Esophagus muscularis mucosa (tissue), 4 donors: ENCODE measurements around the gene C2CD3.

Experiments used
- EP300 ChIP-seq: sonication (generic); formaldehyde crosslinking; IDR thresholded peaks from one replicate; pipeline ENCODE4 v1.6.1; 2017; ENCODE audit warnings: antibody characterized with exemption
- POLR2A ChIP-seq: fragments of 450-650 bp; IDR thresholded peaks from one replicate; pipeline ENCODE4 v1.6.1; 2017; ENCODE audit warnings: antibody characterized with exemption, moderate library complexity, mild to moderate bottlenecking, low read depth
- TF ChIP-seq, protein P1 (sequence below), 3 experiments: fragments of 200-600 bp in 2 of 3; fragments of 450-650 bp in 1 of 3; sonication (generic) in 2 of 3; IDR thresholded peaks; one replicate each; pipeline ENCODE4 v1.5.1; 2017 to 2019; ENCODE audit warnings: antibody characterized with exemption in 3 of 3, mild to moderate bottlenecking in 2 of 3, moderate library complexity in 1 of 3

- TF ChIP-seq, protein P1, sequence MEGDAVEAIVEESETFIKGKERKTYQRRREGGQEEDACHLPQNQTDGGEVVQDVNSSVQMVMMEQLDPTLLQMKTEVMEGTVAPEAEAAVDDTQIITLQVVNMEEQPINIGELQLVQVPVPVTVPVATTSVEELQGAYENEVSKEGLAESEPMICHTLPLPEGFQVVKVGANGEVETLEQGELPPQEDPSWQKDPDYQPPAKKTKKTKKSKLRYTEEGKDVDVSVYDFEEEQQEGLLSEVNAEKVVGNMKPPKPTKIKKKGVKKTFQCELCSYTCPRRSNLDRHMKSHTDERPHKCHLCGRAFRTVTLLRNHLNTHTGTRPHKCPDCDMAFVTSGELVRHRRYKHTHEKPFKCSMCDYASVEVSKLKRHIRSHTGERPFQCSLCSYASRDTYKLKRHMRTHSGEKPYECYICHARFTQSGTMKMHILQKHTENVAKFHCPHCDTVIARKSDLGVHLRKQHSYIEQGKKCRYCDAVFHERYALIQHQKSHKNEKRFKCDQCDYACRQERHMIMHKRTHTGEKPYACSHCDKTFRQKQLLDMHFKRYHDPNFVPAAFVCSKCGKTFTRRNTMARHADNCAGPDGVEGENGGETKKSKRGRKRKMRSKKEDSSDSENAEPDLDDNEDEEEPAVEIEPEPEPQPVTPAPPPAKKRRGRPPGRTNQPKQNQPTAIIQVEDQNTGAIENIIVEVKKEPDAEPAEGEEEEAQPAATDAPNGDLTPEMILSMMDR (IDR thresholded peaks at IDR 0.05) = no peak
- no peak for TF ChIP-seq POLR2A
- no peak for TF ChIP-seq EP300
Observed at GRCh38 chr11:74009675-74010305, 161.0 kb downstream of the C2CD3 start.
